Measurements from ENCODE around the gene FGF14.

FGF14 gene

GRCh38 chr13:101829484-101829883, 572.4 kb downstream of the FGF14 start:
- in situ Hi-C loops (cut with MboI; ENCODE audit: low sequenced_read_pairs) = no loop called here

GRCh38 chr13:101828119-101828518, 573.7 kb downstream of the FGF14 start:
- in situ Hi-C loops (cut with MboI; ENCODE audit: low sequenced_read_pairs) = no loop called here

- in situ Hi-C loops (cut with MboI; ENCODE audit: low sequenced_read_pairs) = no loop called here
These were observed 584.0 kb downstream of the FGF14 start for GRCh38 chr13:101817898-101818297.

GRCh38 chr13:101811881-101812280, 590.0 kb downstream of the FGF14 start:
- in situ Hi-C loops (cut with MboI; ENCODE audit: low sequenced_read_pairs) = no loop called here

GRCh38 chr13:101811284-101811839, 590.5 kb downstream of the FGF14 start:
- in situ Hi-C loops (cut with MboI; ENCODE audit: low sequenced_read_pairs) = no loop called here

GRCh38 chr13:101799196-101799595, 602.7 kb downstream of the FGF14 start:
- in situ Hi-C loops (cut with MboI; ENCODE audit: low sequenced_read_pairs) = loop anchor here (25.0 kb wide), 1 partner anchor 88 kb away; no protein-coding TSS in a partner anchor

GRCh38 chr13:101798437-101798836, 603.4 kb downstream of the FGF14 start:
- in situ Hi-C loops (cut with MboI; ENCODE audit: low sequenced_read_pairs) = loop anchor here (25.0 kb wide), 1 partner anchor 89 kb away; no protein-coding TSS in a partner anchor

- in situ Hi-C loops (cut with MboI; ENCODE audit: low sequenced_read_pairs) = loop anchor here (25.0 kb wide), 1 partner anchor 92 kb away; no protein-coding TSS in a partner anchor
These were observed 606.4 kb downstream of the FGF14 start for GRCh38 chr13:101795460-101795859.

- in situ Hi-C loops (cut with MboI; ENCODE audit: low sequenced_read_pairs) = loop anchor here (25.0 kb wide), 1 partner anchor 92 kb away; no protein-coding TSS in a partner anchor
These were observed 606.8 kb downstream of the FGF14 start for GRCh38 chr13:101795025-101795424.

- in situ Hi-C loops (cut with MboI; ENCODE audit: low sequenced_read_pairs) = loop anchor here (25.0 kb wide), 1 partner anchor 95 kb away; no protein-coding TSS in a partner anchor
These were observed 609.7 kb downstream of the FGF14 start for GRCh38 chr13:101792189-101792588.

GRCh38 chr13:101785858-101786257, 616.0 kb downstream of the FGF14 start:
- in situ Hi-C loops (cut with MboI; ENCODE audit: low sequenced_read_pairs) = loop anchor here (25.0 kb wide), 1 partner anchor 101 kb away; no protein-coding TSS in a partner anchor

GRCh38 chr13:101784313-101784712, 617.5 kb downstream of the FGF14 start:
- in situ Hi-C loops (cut with MboI; ENCODE audit: low sequenced_read_pairs) = loop anchor here (25.0 kb wide), 1 partner anchor 103 kb away; no protein-coding TSS in a partner anchor

- in situ Hi-C loops (cut with MboI; ENCODE audit: low sequenced_read_pairs) = loop anchor here (25.0 kb wide), 1 partner anchor 104 kb away; no protein-coding TSS in a partner anchor
These were observed 618.3 kb downstream of the FGF14 start for GRCh38 chr13:101783554-101783953.

- in situ Hi-C loops (cut with MboI; ENCODE audit: low sequenced_read_pairs) = loop anchor here (25.0 kb wide), 1 partner anchor 107 kb away; no protein-coding TSS in a partner anchor
These were observed 621.6 kb downstream of the FGF14 start for GRCh38 chr13:101780211-101780610.

GRCh38 chr13:101779147-101779546, 622.7 kb downstream of the FGF14 start:
- in situ Hi-C loops (cut with MboI; ENCODE audit: low sequenced_read_pairs) = loop anchor here (25.0 kb wide), 1 partner anchor 108 kb away; no protein-coding TSS in a partner anchor

GRCh38 chr13:101775267-101775666, 626.6 kb downstream of the FGF14 start:
- in situ Hi-C loops (cut with MboI; ENCODE audit: low sequenced_read_pairs) = loop anchor here (25.0 kb wide), 1 partner anchor 112 kb away; no protein-coding TSS in a partner anchor

GRCh38 chr13:101774393-101774792, 627.5 kb downstream of the FGF14 start:
- in situ Hi-C loops (cut with MboI; ENCODE audit: low sequenced_read_pairs) = no loop called here

GRCh38 chr13:101773062-101773461, 628.8 kb downstream of the FGF14 start:
- in situ Hi-C loops (cut with MboI; ENCODE audit: low sequenced_read_pairs) = no loop called here

GRCh38 chr13:101767131-101767530, 634.7 kb downstream of the FGF14 start:
- in situ Hi-C loops (cut with MboI; ENCODE audit: low sequenced_read_pairs) = no loop called here

GRCh38 chr13:101763191-101763590, 638.7 kb downstream of the FGF14 start:
- in situ Hi-C loops (cut with MboI; ENCODE audit: low sequenced_read_pairs) = no loop called here

GRCh38 chr13:101757446-101758039, 644.3 kb downstream of the FGF14 start:
- in situ Hi-C loops (cut with MboI; ENCODE audit: low sequenced_read_pairs) = no loop called here

Data from HL-60/S4 treated with retinoic acid at 250 ng/mL for 4 days and 3 days (cell line).